ENCODE data around the gene ADAMTS3. TPM values are rescaled to one million over a fixed set of nuclear protein-coding genes. Genes with fewer than 3 reads are reported as not detected.

The ADAMTS3 gene
- total and polyA plus RNA-seq, 7 experiments from 2014 or later = 0.07 TPM; not detected in 6

DNA sequence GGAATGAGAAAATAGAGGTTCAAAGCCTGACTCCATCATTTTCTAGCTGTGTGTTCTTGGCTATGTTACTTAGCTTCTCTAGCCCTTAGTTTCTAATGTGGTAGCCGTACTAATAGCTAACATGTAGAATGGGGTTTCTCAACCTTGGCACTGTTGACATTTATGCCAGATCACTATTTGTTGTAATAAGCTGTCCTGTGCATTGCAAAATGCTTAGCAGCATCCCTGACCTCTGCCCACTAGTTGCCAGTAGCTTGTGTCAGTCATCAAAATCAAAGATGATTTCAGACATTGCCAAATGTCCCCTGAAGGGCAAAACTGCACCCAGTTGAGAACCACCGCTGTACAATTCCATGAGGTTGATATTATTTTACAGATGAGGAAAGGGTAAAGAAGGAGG is 18.3 kb upstream of the ADAMTS3 start:
- no peak for DNase-seq
- POLR2A ChIA-PET = no interaction called here

DNA sequence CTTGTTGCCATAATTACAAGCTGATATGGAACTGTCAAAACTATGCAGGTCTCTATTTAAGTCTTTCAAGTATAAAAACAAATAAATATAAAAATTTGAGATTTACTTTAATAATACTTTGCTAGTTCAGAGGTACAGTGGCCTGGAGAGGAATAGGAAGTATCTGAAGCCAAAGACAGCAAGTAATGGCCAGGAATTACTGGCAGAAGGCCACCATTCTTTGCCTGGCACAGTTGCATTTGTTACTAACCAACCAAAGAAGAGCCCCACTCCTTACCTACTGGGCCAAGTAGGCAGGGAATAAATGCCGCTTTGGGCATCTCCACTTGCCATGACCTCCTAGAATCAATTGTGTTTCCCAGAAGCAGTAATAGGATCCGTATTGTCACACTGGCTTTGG is 13.8 kb upstream of the ADAMTS3 start:
- intact Hi-C loops (cut with micrococcal nuclease) = no loop called here
- CTCF ChIA-PET = no interaction called here

More for the DNA sequence above, 18.3 kb upstream of the ADAMTS3 start:
- H3K27ac ChIP-seq (ENCODE audit: low read depth, low read length) = no peak overlapping the region
- H3K36me3 ChIP-seq (ENCODE audit: control insufficient read depth in 2 of 3, insufficient read depth in 3 of 3, low read length in 3 of 3) = no peaks in the 10 kb centered on the region
- no peaks in the 10 kb centered on the region for H3K4me1 ChIP-seq (ENCODE audit: control insufficient read depth in 2 of 2, insufficient read depth in 2 of 2, low read length in 2 of 2)
- Mint-ChIP-seq H3K4me1 (no peaks in the 10 kb centered on the region), H3K36me3 (no peaks in the 10 kb centered on the region), H3K9me3 (peaks cover 0 to 1% (median 0%) of the 10 kb centered on the region in 11 donors), H3K27me3 (peaks cover 0 to 8% (median 3%) of the 10 kb centered on the region in 5 donors), H3K4me3 (no peak overlapping the region), H3K27ac (no peak overlapping the region)
- no peaks in the 10 kb centered on the region for H3K27me3 ChIP-seq (ENCODE audit: control insufficient read depth in 2 of 2, insufficient read depth in 2 of 2, low read length in 2 of 2)
- ATAC-seq = no peak
- H3K9me3 ChIP-seq (ENCODE audit: control insufficient read depth in 2 of 3, low read length in 3 of 3) = no peaks in the 10 kb centered on the region
- CTCF ChIA-PET = no interaction called here
- H3K4me3 ChIP-seq (ENCODE audit: low read length) = no peak overlapping the region
- intact Hi-C loops (cut with micrococcal nuclease) = no loop called here

DNA sequence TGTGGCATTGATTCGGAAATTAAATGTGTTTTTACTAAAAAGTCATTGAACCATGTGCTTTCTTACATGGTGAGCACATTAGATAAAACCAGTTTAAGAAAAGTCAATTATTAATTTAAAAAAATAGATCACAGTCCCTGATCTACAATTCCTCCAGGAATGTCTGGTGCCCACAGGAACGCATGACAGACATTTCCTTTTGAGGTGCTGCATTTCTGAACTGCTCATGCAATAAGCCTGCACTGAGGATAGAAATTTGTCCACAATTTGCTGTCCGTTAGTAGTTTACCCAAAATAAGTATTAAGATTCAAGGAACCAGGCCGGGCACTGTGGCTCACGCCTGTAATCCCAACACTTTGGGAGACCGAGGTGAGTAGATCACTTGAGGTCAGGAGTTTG is 8.2 kb upstream of the ADAMTS3 start:
- H3K9me3 Mint-ChIP-seq = peaks cover 0 to 2% (median 0%) of the 10 kb centered on the region in 11 donors
- intact Hi-C loops (cut with micrococcal nuclease) = no loop called here
- H3K4me3 Mint-ChIP-seq = no peak overlapping the region
- ChIA-PET POLR2A (no interaction called here), CTCF (no interaction called here)
- Histone ChIP-seq H3K27ac (ENCODE audit: low read depth, low read length) (no peak overlapping the region), H3K27me3 (ENCODE audit: control insufficient read depth in 2 of 2, insufficient read depth in 2 of 2, low read length in 2 of 2) (no peaks in the 10 kb centered on the region), H3K4me1 (ENCODE audit: control insufficient read depth in 2 of 2, insufficient read depth in 2 of 2, low read length in 2 of 2) (no peaks in the 10 kb centered on the region), H3K9me3 (ENCODE audit: control insufficient read depth in 2 of 3, low read length in 3 of 3) (no peaks in the 10 kb centered on the region), H3K4me3 (ENCODE audit: low read length) (no peak overlapping the region), H3K36me3 (ENCODE audit: control insufficient read depth in 2 of 3, insufficient read depth in 3 of 3, low read length in 3 of 3) (no peaks in the 10 kb centered on the region)
- no peaks in the 10 kb centered on the region for H3K36me3 Mint-ChIP-seq
- H3K27me3 Mint-ChIP-seq = peaks cover 0 to 12% (median 5%) of the 10 kb centered on the region in 5 donors
- no peak overlapping the region for H3K27ac Mint-ChIP-seq
- peaks cover 0 to 2% (median 0%) of the 10 kb centered on the region in 7 donors for H3K4me1 Mint-ChIP-seq
- DNase-seq (no peak), ATAC-seq (no peak)

More for the DNA sequence above, 13.8 kb upstream of the ADAMTS3 start:
- Mint-ChIP-seq H3K36me3 (no peaks in the 10 kb centered on the region), H3K9me3 (peaks cover 0 to 1% (median 0%) of the 10 kb centered on the region in 11 donors), H3K27ac (no peak overlapping the region), H3K4me1 (peaks cover 0 to 2% (median 0%) of the 10 kb centered on the region in 7 donors), H3K4me3 (no peak overlapping the region), H3K27me3 (peaks cover 0 to 5% (median 3%) of the 10 kb centered on the region in 5 donors)
- DNase-seq (no peak), ATAC-seq (no peak)
- H3K4me3 ChIP-seq (ENCODE audit: low read length) = no peak overlapping the region
- POLR2A ChIA-PET = no interaction called here
- no peaks in the 10 kb centered on the region for H3K4me1 ChIP-seq (ENCODE audit: control insufficient read depth in 2 of 2, insufficient read depth in 2 of 2, low read length in 2 of 2)
- no peak overlapping the region for H3K27ac ChIP-seq (ENCODE audit: low read depth, low read length)
- no peaks in the 10 kb centered on the region for H3K36me3 ChIP-seq (ENCODE audit: control insufficient read depth in 2 of 3, insufficient read depth in 3 of 3, low read length in 3 of 3)
- no peaks in the 10 kb centered on the region for H3K9me3 ChIP-seq (ENCODE audit: control insufficient read depth in 2 of 3, low read length in 3 of 3)
- no peaks in the 10 kb centered on the region for H3K27me3 ChIP-seq (ENCODE audit: control insufficient read depth in 2 of 2, insufficient read depth in 2 of 2, low read length in 2 of 2)

DNA sequence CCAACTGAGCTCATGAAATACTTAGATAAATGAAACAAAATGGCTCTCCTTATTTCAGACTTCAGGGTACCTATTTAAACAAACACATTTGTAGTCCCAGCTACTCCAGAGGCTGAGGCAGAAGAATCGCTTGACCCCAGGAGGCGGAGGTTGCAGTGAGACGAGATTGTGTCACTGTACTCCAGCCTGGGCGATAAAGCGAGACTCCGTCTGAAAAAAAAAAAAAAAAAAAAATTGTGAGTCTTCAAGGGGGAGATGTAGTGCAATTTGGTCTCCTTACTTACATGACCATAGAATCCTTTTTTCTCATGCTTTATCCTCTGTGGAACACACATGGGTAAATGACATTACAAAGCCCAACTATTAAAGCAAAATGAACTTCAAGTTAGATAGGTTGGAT is 2.3 kb upstream of the ADAMTS3 start:
- no peaks in the 10 kb centered on the region for H3K4me1 ChIP-seq (ENCODE audit: control insufficient read depth in 2 of 2, insufficient read depth in 2 of 2, low read length in 2 of 2)
- intact Hi-C loops (cut with micrococcal nuclease) = no loop called here
- CTCF ChIA-PET = no interaction called here

DNA sequence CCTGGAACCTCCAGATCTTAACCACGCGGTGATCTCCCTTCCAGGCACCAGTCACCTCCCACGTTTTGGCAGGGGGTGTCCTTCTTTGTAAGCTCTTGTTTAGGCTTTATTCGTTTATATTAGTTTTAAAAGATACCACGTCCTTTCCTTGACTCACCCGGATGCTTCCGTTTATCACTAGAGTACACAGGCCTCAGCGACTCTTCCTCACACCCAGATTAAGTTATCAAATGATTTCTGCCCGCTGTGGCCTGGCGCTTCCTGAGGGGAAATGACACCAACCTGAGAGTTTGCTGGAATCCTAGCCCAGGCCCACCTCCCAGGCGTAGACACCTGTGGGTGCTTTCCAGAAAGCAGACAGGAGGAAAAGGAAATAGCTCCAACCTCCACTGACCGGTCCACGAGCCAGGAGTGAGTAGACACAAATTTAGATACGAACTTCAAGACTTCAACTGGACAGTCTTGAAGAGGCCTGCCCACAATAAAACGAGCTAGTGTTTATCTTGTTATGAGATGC is 756 bp upstream of the ADAMTS3 start:
- Mint-ChIP-seq H3K27me3 (peaks cover 48 to 68% (median 57%) of the 10 kb centered on the region in 5 donors), H3K4me3 (peak overlapping the region in 9 of 10 donors; percentile 3 to 70 (median 54)), H3K36me3 (peaks cover 0 to 5% (median 0%) of the 10 kb centered on the region in 5 donors), H3K4me1 (peaks cover 9 to 30% (median 19%) of the 10 kb centered on the region in 7 donors), H3K27ac (no peak overlapping the region), H3K9me3 (peaks cover 0 to 10% (median 0%) of the 10 kb centered on the region in 11 donors)
- CTCF ChIA-PET = no interaction called here
- Histone ChIP-seq H3K27ac (ENCODE audit: low read depth, low read length) (no peak overlapping the region), H3K9me3 (ENCODE audit: control insufficient read depth in 2 of 3, low read length in 3 of 3) (no peaks in the 10 kb centered on the region), H3K4me3 (ENCODE audit: low read length) (no peak overlapping the region), H3K36me3 (ENCODE audit: control insufficient read depth in 2 of 3, insufficient read depth in 3 of 3, low read length in 3 of 3) (no peaks in the 10 kb centered on the region), H3K4me1 (ENCODE audit: control insufficient read depth in 2 of 2, insufficient read depth in 2 of 2, low read length in 2 of 2) (no peaks in the 10 kb centered on the region), H3K27me3 (ENCODE audit: control insufficient read depth in 2 of 2, insufficient read depth in 2 of 2, low read length in 2 of 2) (no peaks in the 10 kb centered on the region)
- DNase-seq = no peak
- POLR2A ChIA-PET = no interaction called here
- peak; percentile 35 for ATAC-seq
- intact Hi-C loops (cut with micrococcal nuclease) = no loop called here

More for the DNA sequence above, 2.3 kb upstream of the ADAMTS3 start:
- no peak overlapping the region for H3K27ac Mint-ChIP-seq
- H3K27ac ChIP-seq (ENCODE audit: low read depth, low read length) = no peak overlapping the region
- POLR2A ChIA-PET = no interaction called here
- H3K4me1 Mint-ChIP-seq = peaks cover 9 to 30% (median 19%) of the 10 kb centered on the region in 7 donors
- no peak overlapping the region for H3K4me3 ChIP-seq (ENCODE audit: low read length)
- no peaks in the 10 kb centered on the region for H3K36me3 ChIP-seq (ENCODE audit: control insufficient read depth in 2 of 3, insufficient read depth in 3 of 3, low read length in 3 of 3)
- H3K36me3 Mint-ChIP-seq = peaks cover 0 to 5% (median 0%) of the 10 kb centered on the region in 5 donors
- H3K4me3 Mint-ChIP-seq = no peak overlapping the region
- H3K27me3 ChIP-seq (ENCODE audit: control insufficient read depth in 2 of 2, insufficient read depth in 2 of 2, low read length in 2 of 2) = no peaks in the 10 kb centered on the region
- DNase-seq (no peak), ATAC-seq (no peak)
- peaks cover 0 to 8% (median 0%) of the 10 kb centered on the region in 11 donors for H3K9me3 Mint-ChIP-seq
- H3K9me3 ChIP-seq (ENCODE audit: control insufficient read depth in 2 of 3, low read length in 3 of 3) = no peaks in the 10 kb centered on the region
- peaks cover 41 to 56% (median 46%) of the 10 kb centered on the region in 5 donors for H3K27me3 Mint-ChIP-seq

DNA sequence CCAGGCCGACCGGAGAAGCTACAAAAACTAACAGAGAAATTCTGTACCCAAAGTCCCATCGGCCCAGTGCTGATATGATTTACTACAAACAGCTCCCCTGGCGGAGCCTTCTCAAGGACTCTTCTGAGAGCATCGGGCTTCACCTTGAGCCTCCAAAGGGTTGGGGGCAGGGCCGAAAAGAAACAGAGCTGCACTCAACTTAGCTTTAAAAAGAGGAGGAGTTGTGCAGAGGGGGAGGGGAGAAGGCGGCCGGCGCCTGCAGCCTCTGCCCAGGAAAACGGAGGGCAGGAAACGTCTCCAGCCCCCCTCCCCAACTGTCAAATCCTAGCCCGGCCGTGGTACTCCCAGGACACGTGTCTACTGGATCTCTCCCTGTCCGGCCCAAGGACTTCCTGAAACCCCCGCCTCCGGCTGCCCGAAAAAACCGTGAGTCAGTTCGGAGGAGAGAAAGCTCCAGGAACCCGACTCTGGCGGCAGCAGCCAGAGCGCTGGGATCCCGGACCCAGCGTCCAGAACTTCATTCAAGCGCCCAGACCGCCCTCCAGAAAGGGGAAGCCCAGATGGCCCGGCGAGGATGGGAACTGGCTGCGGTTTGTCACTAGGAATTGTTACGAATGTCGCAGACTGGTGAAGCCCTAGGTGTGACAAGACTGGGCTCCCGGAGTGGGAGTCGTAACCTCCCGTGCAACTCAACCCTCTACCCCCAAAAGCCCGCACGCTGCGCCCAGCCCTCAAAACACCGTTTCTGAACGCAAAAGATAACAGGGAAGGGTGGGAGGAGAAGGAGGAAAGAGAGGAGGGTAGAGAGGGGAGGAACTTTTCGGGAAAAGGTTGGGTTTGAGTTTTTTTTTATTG is 973 bp downstream of the ADAMTS3 start:
- Histone ChIP-seq H3K4me1 (ENCODE audit: control insufficient read depth in 2 of 2, insufficient read depth in 2 of 2, low read length in 2 of 2) (no peaks in the 10 kb centered on the region), H3K36me3 (ENCODE audit: control insufficient read depth in 2 of 3, insufficient read depth in 3 of 3, low read length in 3 of 3) (no peaks in the 10 kb centered on the region), H3K4me3 (ENCODE audit: low read length) (no peak overlapping the region), H3K9me3 (ENCODE audit: control insufficient read depth in 2 of 3, low read length in 3 of 3) (no peaks in the 10 kb centered on the region), H3K27me3 (ENCODE audit: control insufficient read depth in 2 of 2, insufficient read depth in 2 of 2, low read length in 2 of 2) (no peaks in the 10 kb centered on the region), H3K27ac (ENCODE audit: low read depth, low read length) (no peak overlapping the region)
- ATAC-seq = peak; percentile 52
- intact Hi-C loops (cut with micrococcal nuclease) = no loop called here
- Mint-ChIP-seq H3K36me3 (peaks cover 0 to 5% (median 0%) of the 10 kb centered on the region in 5 donors), H3K4me1 (peaks cover 9 to 30% (median 19%) of the 10 kb centered on the region in 7 donors), H3K9me3 (peaks cover 0 to 10% (median 0%) of the 10 kb centered on the region in 11 donors), H3K27me3 (peaks cover 49 to 72% (median 63%) of the 10 kb centered on the region in 5 donors), H3K27ac (no peak overlapping the region), H3K4me3 (peak overlapping the region; percentile 43 to 86 (median 70))
- POLR2A ChIA-PET = no interaction called here
- peak in 1 of 9 donors; percentile 30 for DNase-seq
- CTCF ChIA-PET = no interaction called here
